NOMO-1 treated with dmso at 0.1 percent for 144 hours (cell line): ENCODE results near the gene MYZAP.
A peak's percentile ranks its signal among the peaks of the same experiment; 100 is the strongest.

ENCODE experiments used
- DNase-seq: peaks from one replicate; lab custom pipeline; 2025; ENCODE audit not compliant: unreplicated experiment; lab: John Stamatoyannopoulos, UW

Gene MYZAP

GRCh38 chr15:57591822-57592367 lies at the start of gene MYZAP:
Gene MYZAP (plus strand): TSS chr15:57591904. CDS start chr15:57592035, 131 bp downstream.
- no peak for DNase-seq

GRCh38 chr15:57542505-57542817 lies 49.2 kb upstream of the MYZAP start:
- no peak for DNase-seq

- DNase-seq, result no peak
Observed at GRCh38 chr15:57544848-57545480, 46.7 kb upstream of the MYZAP start.

DNA sequence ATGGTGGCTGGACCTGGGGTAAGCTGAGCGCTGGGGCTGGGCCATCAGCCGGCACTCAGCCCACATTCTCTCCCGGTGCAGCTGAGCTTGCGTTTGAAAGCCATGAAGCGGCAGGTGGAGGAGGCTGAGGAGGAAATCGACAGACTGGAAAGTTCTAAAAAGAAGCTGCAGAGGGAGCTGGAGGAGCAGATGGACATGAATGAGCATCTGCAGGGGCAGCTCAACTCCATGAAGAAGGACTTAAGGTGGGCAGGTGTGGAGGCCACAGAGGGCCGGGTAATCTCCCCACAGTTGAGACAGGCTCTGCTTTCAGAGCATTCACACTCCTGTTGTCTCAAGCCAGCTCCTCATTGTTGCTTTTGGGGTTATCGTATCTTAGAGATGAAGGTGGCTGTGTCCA lies 45.7 kb upstream of the MYZAP start:
- no peak for DNase-seq

- no peak for DNase-seq
Observed at GRCh38 chr15:57547243-57547755, 44.4 kb upstream of the MYZAP start.

DNA sequence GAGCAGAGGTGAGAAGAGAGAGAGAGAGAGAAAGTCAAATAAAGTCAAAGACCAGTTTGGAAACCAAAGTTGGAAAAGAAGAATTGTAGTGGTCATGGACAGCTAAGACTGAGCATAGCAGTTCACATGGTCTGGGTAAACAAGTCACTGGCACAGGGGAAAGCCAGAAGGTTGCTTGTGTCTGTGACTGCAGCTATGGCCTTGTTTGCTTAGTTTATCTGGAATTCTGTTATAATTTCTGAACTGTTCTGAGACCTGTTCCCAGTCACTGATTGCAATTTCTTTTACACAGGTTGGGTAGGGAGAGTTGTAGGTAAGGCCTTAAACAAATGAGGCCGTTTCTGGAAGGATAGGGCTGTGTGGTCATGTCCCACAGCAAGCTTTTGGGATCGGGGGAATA lies 43.4 kb upstream of the MYZAP start:
- no peak for DNase-seq

GRCh38 chr15:57548835-57549234 lies 42.9 kb upstream of the MYZAP start:
- DNase-seq, result no peak

DNA sequence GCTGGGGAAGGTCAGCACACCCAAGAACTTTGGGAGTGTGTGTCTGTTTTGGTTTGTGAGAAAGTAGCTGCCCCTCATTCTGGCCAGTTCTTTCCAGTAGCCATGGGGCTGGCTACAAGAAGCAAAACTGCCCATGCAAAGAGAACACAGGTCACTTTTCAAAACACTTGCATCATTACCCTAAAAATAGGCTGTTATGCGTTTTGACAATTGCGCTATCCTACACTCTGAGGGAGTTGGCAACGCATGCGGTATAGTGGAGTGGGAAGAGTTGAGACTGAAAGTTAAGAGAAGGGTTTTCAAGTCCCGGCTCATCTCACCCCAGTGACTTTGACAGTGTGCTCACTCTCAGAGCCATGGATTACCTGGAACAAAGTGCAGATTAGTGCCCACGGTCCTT lies 41.8 kb upstream of the MYZAP start:
- DNase-seq, result no peak

DNA sequence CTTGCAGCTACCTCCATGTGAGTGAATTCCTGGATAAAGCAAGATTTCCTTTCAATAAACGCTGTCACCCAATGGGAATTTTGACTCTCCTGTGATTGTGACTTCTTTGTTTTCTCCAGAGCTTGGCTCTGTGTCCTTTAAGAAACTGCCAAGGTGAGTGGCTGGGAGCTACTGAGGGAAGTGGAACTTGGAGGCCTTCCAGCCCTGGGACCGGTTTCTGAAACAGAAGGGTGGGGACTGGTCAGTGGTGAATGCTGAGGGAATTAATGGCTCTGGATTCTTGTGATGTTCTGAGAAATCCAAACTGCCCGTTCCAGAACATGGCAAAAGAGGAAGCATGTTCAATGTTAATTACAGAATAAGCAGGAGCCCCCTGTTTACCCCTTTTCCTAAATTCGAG lies 41.1 kb upstream of the MYZAP start:
- DNase-seq, result no peak

- DNase-seq, result no peak
Observed at GRCh38 chr15:57551715-57552677, 39.7 kb upstream of the MYZAP start.

GRCh38 chr15:57552678-57553334 lies 38.9 kb upstream of the MYZAP start:
- no peak for DNase-seq

- no peak for DNase-seq
Observed at GRCh38 chr15:57553526-57553925, 38.2 kb upstream of the MYZAP start.

DNA sequence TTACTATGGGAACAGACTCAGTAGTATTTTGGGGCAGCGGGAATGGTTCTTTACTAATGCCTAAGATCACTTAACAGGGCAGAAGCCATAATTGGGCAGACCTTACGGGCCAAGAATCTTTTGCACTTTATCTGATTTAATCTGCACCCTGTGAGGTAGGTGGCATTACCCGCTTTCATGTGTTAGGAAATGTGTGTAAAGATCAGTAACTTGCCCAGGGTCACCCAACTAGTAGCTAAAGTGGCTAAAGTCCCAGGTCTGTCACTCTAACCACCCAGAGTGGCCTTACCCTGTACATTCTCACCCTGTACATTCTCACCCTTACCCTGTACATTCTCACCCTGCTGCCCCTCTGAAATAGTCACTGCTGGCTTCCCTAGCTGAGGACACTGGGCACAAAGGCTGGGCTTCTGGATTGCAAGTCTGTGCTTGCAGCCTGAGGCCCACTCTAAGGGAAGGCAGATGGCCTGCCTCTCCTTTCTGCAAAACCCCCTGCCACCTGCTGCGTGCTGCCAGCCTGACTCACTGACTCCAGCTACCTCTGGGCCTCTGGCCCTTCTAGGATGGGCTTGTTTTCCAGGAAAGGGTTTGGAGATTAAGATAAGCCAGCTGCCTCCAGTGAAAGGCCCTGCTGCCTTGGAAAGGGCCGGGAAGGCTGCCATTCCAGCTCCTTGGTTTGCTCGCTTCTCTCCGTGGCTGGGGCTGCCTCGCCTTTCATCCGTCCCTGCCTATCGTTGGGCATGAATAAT lies 37.5 kb upstream of the MYZAP start:
- DNase-seq, result no peak

DNA sequence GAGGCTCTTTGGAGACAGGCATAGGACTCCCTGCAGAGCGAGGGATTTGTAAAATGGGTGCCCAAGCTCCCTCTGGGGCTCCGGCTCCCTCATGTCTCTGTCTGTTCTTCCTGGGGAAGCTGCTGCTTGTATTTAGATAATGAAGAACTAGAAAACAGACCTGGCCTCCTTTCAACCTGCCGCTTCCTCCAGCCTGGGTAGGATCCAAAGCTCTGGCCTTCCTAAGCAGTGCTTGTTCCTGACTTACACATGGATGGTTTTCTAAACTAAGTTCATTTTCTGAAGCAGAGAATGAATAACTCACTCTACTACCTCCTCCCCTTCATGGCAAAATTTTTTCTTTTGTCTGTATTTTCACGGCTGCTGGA lies 36.9 kb upstream of the MYZAP start:
- DNase-seq, result no peak

DNA sequence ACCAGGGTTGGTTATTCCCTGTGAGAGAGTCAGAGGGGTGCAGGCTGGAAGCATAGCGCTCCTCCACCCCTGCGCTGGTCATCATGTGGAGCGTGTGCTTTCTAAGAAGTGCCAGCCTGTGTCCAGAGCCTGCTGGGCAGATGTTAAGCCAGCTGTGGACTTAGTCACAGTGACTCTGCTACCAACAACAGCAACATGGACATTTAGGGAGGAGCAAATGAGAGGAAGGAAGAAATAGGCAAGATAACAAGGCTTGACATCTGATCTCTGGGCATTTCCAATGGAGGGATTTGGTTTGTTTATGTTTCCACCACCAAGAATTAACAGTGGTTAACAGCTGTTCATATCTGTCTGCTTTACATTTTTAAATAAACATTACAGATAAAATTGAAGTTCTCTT lies 36.4 kb upstream of the MYZAP start:
- no peak for DNase-seq

- no peak for DNase-seq
Observed at GRCh38 chr15:57556040-57556439, 35.7 kb upstream of the MYZAP start.

GRCh38 chr15:57557267-57557666 lies 34.4 kb upstream of the MYZAP start:
- no peak for DNase-seq

DNA sequence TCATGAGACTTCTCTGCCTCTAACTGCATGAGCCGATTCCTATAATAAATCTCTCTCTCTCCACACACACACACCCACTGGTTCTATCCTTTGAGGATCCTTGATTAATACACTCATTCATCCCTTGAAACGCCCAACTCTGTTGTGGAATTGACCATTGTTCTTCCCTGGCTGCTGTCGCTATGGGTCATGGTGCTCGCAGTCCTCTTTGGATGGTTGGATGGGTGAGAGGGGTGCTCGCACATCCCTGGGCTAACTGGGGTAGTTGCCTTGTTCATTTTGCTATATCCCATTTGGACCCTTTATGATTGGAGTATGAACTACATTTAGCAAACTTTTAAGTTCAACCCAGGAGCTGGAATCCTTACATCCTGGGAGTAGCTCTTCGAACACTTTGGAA lies 33.9 kb upstream of the MYZAP start:
- DNase-seq, result no peak

GRCh38 chr15:57559875-57560274 lies 31.8 kb upstream of the MYZAP start:
- no peak for DNase-seq

DNA sequence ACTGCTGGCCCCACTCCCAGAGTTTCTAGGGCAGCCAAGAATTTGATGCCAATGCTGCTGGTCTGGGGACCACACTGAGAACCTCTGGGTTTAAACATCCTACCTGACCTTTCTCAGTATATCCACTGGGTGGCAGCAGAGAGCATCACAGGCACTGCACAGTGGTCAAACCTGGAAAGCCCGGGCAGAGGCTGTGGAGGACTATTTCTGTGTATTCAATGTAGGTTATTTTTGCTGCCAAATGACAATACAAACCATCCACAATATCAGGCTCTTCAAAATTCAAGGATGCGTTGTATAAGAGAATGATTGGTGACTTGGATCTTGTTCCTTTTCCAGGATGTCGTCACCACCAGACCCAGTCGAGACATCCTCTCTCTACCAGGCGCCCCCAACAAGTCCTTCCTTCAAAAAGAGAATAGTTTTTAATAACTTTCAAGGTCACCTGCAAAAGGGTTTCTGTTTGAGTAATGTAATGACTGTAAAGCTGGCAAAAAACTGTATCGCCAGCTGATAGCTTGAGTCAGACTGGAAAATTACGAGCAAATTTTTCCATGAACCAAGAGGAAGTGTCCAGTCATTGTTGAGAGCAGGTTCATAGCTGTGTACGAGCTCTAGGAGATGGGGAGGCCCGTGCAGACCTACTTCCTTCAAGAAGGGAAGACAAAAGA lies 30.5 kb upstream of the MYZAP start:
- peak; percentile 14 for DNase-seq
